HG03354 (cell line): Measurements from ENCODE around the gene HNRNPH1.

Experiments used
- ATAC-seq: cut with Tn5 transposase; IDR thresholded peaks from one replicate; pipeline ENCODE4 v1.9.1; 2021; ENCODE audit warnings: mild to moderate bottlenecking; ENCODE audit not compliant: unreplicated experiment, poor library complexity, severe bottlenecking

Gene HNRNPH1

GRCh38 chr5:179607160-179607931 is 16.1 kb downstream of the HNRNPH1 start:
- ATAC-seq = no peak

- ATAC-seq = no peak
Observed at GRCh38 chr5:179606910-179607159, 16.6 kb downstream of the HNRNPH1 start.

- ATAC-seq = no peak
Observed at GRCh38 chr5:179606071-179606909, 17.2 kb downstream of the HNRNPH1 start.

- ATAC-seq = no peak
Observed at GRCh38 chr5:179605026-179605833, 18.2 kb downstream of the HNRNPH1 start.

- no peak for ATAC-seq
Observed at GRCh38 chr5:179603308-179603707, 20.2 kb downstream of the HNRNPH1 start.

GRCh38 chr5:179601871-179602625 is 21.4 kb downstream of the HNRNPH1 start:
- ATAC-seq = no peak

- ATAC-seq = no peak
Observed at GRCh38 chr5:179599973-179600372, 23.5 kb downstream of the HNRNPH1 start.

- no peak for ATAC-seq
Observed at GRCh38 chr5:179599566-179599965, 23.9 kb downstream of the HNRNPH1 start.

- ATAC-seq = no peak
Observed at GRCh38 chr5:179599100-179599499, 24.4 kb downstream of the HNRNPH1 start.

GRCh38 chr5:179596421-179596820 is 27.1 kb downstream of the HNRNPH1 start:
- ATAC-seq = no peak

GRCh38 chr5:179595916-179596315 is 27.6 kb downstream of the HNRNPH1 start:
- no peak for ATAC-seq

- no peak for ATAC-seq
Observed at GRCh38 chr5:179588166-179588565, 35.3 kb downstream of the HNRNPH1 start.

GRCh38 chr5:179585941-179586401 is 37.5 kb downstream of the HNRNPH1 start:
- no peak for ATAC-seq

- no peak for ATAC-seq
Observed at GRCh38 chr5:179577286-179577960, 46.0 kb downstream of the HNRNPH1 start.

GRCh38 chr5:179572386-179572785 is 51.1 kb downstream of the HNRNPH1 start:
- no peak for ATAC-seq

GRCh38 chr5:179568721-179569120 is 54.8 kb downstream of the HNRNPH1 start:
- no peak for ATAC-seq

GRCh38 chr5:179564526-179564925 is 58.9 kb downstream of the HNRNPH1 start:
- ATAC-seq = no peak
